Activated naive CD8-positive, alpha-beta T cell treated with anti-CD3 and anti-CD28 coated beads, Interleukin-2, amount 10 ng/mL, durations not matched to agents 7 days and 5 days (primary cell): ENCODE results near the gene POLR1A. TPM values are rescaled to one million over a fixed set of nuclear protein-coding genes. Genes with fewer than 3 reads are reported as not detected.

ENCODE experiments used
- ATAC-seq: fragments of 150-1000 bp; cut with Tn5 transposase; one replicate; pipeline ENCODE4 v1.10.0; 2021; ENCODE audit warnings: low read depth, moderate library complexity
- POLR2A ChIA-PET: fragments of 350-600 bp; sonication (Branson Sonifier 250); formaldehyde crosslinking; loops from one replicate; lab custom pipeline; 2021; ENCODE audit warnings: antibody characterized with exemption; lab: Charles Lee
- DNase-seq: peaks from one replicate; pipeline ENCODE4 v3.0.0; 2021
- H3K27ac Mint-ChIP-seq: one replicate; pipeline ENCODE4 v1.8.0; 2022; ENCODE audit warnings: mild to moderate bottlenecking, mixed read lengths
- H3K27me3 Mint-ChIP-seq: one replicate; pipeline ENCODE4 v1.8.0; 2022; ENCODE audit warnings: mild to moderate bottlenecking, moderate library complexity, mixed read lengths
- H3K36me3 Mint-ChIP-seq: one replicate; pipeline ENCODE4 v1.8.0; 2021; ENCODE audit warnings: mild to moderate bottlenecking, mixed read lengths
- H3K4me1 Mint-ChIP-seq: one replicate; pipeline ENCODE4 v1.8.0; 2021; ENCODE audit warnings: mixed read lengths
- H3K4me3 Mint-ChIP-seq: one replicate; pipeline ENCODE4 v1.8.0; 2022; ENCODE audit warnings: mild to moderate bottlenecking, moderate library complexity, mixed read lengths
- H3K9me3 Mint-ChIP-seq: one replicate; pipeline ENCODE4 v1.8.0; 2021; ENCODE audit warnings: mixed read lengths
- total RNA-seq, 2 experiments: library from RNA; stranded (reverse); gene quantifications; one replicate each; pipeline ENCODE4 v1.2.3, GENCODE V29; 2021

Gene POLR1A
- total RNA-seq, 2 experiments from 2014 or later: 27.3 to 29.5 TPM

DNA sequence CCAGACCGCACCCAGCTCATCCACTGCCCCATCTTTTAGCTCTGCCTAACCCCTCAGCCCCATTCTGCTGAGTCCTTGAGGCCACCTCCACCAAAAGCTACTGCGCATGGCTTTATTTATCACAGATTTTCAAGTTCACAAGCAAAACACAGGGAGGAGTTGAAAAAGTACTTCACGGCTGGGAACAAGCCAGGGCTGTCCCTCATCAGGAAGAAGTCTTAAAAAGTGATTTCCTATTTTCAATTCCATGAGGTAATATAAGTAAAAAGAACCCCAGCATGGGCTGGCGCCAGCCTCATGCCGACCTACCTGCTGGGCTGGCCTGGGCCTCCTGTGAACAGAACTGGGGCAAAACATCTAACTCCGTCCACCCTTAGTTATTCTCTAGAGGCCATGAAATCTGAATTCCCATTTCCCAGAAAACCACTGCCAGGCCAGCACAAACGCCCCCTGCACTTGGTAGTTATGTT is 69.0 kb downstream of the POLR1A start:
- POLR2A ChIA-PET: interaction anchor here (0.9 to 5.1 kb wide), 19 partner anchors 10 to 209 kb away, joined by 3 to 74 read pairs (median 5); partner anchors contain the start of gene ST3GAL5
- Mint-ChIP-seq H3K4me3 (peak overlapping the region; percentile 79), H3K27ac (peak overlapping the region; percentile 99), H3K36me3 (peaks cover 35% of the 10 kb centered on the region), H3K9me3 (no peaks in the 10 kb centered on the region), H3K4me1 (peaks cover 71% of the 10 kb centered on the region), H3K27me3 (no peaks in the 10 kb centered on the region)
- ATAC-seq: no peak
- no peak for DNase-seq

DNA sequence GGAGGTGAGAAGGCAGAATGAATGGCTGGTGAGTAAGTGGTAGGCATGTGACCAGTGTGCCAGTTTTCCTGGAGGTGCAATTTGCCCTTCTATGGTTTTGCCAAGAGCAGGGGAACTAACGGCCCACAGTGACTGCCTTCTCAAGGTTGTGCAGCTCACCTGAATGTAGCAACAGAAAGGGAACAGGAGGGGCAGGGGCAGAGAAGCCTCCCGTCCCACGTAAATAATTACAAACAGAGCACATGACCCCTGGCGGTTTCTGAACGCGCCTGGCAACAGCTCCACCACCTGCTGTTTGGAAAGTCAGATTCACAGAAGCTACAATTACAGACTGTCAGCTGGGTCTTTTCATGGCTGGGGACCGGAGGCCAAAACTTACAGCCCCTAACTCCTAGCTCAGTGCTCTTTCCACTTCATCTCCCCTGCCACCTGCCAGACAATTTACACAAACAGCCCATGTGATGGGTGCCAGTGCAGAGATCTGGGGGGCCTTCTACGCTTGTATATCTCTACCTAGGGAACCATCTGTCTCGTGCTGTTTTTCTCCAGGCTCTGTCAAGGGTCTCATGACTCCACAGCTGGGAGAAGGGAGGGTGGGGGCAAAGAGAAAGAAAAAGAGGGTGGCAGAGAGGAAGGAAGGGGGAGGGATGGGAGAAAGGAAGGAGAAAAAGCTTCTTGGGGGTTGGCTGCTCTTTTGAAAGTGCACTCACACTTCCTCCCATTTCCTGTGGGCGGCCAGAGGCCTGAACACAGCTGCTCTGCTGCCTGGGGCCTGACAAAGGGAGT is 69.6 kb downstream of the POLR1A start:
- Mint-ChIP-seq H3K4me1 (peaks cover 67% of the 10 kb centered on the region), H3K36me3 (peaks cover 34% of the 10 kb centered on the region), H3K4me3 (peak overlapping the region; percentile 79), H3K9me3 (no peaks in the 10 kb centered on the region), H3K27me3 (no peaks in the 10 kb centered on the region), H3K27ac (peak overlapping the region; percentile 99)
- DNase-seq: peak; percentile 66
- ATAC-seq: peak; percentile 40
- POLR2A ChIA-PET: interaction anchor here (0.9 to 5.1 kb wide), 21 partner anchors 9 to 389 kb away, joined by 3 to 74 read pairs (median 5); partner anchors contain the start of gene ST3GAL5

GRCh38 chr2:86035376-86035882 is 70.3 kb downstream of the POLR1A start:
- DNase-seq (peak; percentile 38), ATAC-seq (no peak)
- peak overlapping the region; percentile 99 for H3K27ac Mint-ChIP-seq
- POLR2A ChIA-PET: interaction anchor here (1.0 to 5.1 kb wide), 17 partner anchors 12 to 388 kb away, joined by 3 to 74 read pairs (median 5); partner anchors contain the start of gene ST3GAL5
- peaks cover 60% of the 10 kb centered on the region for H3K4me1 Mint-ChIP-seq
- H3K36me3 Mint-ChIP-seq: peaks cover 30% of the 10 kb centered on the region
- H3K4me3 Mint-ChIP-seq: peak overlapping the region; percentile 79
- no peaks in the 10 kb centered on the region for H3K9me3 Mint-ChIP-seq
- H3K27me3 Mint-ChIP-seq: no peaks in the 10 kb centered on the region

DNA sequence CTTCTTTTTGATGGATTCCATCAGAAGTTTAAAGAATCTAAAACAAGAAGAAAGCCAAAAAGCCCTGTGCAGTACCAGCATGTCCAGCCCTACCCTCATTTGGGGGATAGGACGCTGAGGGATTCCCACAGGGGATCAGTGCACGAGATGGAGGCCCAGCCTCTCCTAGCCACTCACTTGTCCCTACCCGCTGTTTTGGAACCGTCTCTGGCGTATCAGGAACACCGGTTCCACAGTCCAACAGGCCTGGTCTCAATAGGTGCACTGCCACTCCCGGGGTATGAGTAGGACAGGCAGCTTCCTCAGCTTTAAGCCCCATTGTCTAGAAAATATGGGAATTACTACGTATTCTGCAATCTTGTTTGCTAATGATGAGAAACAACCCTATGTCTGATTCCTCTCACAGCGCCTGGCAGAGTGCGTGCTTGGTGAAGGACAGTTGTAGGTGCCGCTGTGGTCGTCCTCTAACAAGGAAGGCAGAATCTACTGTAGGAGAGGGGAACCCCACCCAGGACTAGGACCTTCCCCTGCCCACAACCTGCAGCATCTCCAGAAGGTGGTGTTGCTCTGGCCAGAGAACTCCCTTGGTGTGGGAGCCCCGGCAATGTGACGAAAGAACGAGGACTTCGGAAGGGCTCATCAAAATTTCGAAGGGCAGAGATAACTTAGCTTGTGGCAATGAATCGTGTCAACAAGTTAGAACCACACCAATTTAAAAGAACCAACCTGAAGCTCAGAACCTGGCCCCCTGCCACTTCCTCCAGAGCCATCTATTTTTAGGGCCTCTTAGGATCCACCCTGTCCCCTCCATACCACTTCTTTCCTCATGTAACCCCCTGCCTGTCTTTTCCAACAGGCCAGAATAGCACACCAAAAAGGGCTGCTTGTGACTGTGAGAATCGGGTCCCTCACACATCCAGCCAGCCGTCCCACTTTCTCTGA is 71.7 kb downstream of the POLR1A start:
- H3K36me3 Mint-ChIP-seq: peaks cover 33% of the 10 kb centered on the region
- no peak overlapping the region for H3K4me3 Mint-ChIP-seq
- no peaks in the 10 kb centered on the region for H3K9me3 Mint-ChIP-seq
- POLR2A ChIA-PET: interaction anchor here (0.7 to 5.1 kb wide), 3 partner anchors 35 to 145 kb away, joined by 4 to 74 read pairs (median 70); partner anchors contain the start of gene ST3GAL5
- ATAC-seq: no peak
- no peak for DNase-seq
- peaks cover 54% of the 10 kb centered on the region for H3K4me1 Mint-ChIP-seq
- no peaks in the 10 kb centered on the region for H3K27me3 Mint-ChIP-seq
- peak overlapping the region; percentile 99 for H3K27ac Mint-ChIP-seq

DNA sequence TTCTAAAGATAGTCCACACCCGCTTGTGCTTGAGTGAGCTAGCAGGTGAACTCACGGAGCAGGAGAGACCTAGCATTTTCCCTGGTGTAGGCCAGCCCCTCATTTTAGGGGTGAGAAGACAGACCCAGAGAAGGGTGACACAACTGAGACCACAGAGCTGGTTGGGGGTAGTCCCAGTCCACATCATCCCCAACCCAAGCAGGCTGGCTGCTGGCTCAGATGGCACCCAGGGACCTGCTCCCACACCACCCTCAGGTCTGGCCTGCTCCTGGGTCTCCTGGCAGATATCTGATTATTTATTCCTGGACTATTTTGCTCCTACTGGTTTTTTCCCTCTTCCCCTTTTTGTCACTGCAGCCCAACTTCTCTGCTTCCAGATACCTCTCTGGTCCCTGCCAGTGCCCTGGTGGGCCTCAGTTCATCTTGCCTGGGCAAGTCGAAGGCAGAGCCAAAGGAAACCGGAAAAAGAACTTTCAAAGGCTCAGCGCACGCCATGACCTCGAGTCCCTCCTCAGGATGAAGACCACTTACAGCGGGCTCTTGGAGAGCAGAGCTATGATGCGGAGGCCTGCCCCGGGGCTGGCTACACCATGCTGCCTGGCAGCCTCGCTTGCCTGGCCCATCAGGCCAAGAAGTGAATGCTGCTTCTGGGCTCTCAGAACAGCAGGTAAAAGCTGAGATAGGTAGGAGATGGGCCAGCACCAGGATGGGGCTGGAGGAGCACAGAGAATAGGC is 72.7 kb downstream of the POLR1A start:
- Mint-ChIP-seq H3K4me1 (peaks cover 44% of the 10 kb centered on the region), H3K27me3 (no peaks in the 10 kb centered on the region), H3K9me3 (no peaks in the 10 kb centered on the region), H3K4me3 (no peak overlapping the region), H3K27ac (peak overlapping the region; percentile 65), H3K36me3 (peaks cover 31% of the 10 kb centered on the region)
- DNase-seq (no peak), ATAC-seq (no peak)
- POLR2A ChIA-PET: interaction anchor here (0.7 to 5.1 kb wide), 3 partner anchors 34 to 144 kb away, joined by 3 to 70 read pairs (median 4); partner anchors contain the start of gene ST3GAL5

- POLR2A ChIA-PET: no interaction called here
- Mint-ChIP-seq H3K27ac (peak overlapping the region; percentile 18), H3K9me3 (no peaks in the 10 kb centered on the region), H3K4me3 (no peak overlapping the region), H3K36me3 (peaks cover 34% of the 10 kb centered on the region), H3K27me3 (no peaks in the 10 kb centered on the region), H3K4me1 (peaks cover 29% of the 10 kb centered on the region)
- DNase-seq (no peak), ATAC-seq (no peak)
Observed at GRCh38 chr2:86031606-86032005, 74.1 kb downstream of the POLR1A start.

DNA sequence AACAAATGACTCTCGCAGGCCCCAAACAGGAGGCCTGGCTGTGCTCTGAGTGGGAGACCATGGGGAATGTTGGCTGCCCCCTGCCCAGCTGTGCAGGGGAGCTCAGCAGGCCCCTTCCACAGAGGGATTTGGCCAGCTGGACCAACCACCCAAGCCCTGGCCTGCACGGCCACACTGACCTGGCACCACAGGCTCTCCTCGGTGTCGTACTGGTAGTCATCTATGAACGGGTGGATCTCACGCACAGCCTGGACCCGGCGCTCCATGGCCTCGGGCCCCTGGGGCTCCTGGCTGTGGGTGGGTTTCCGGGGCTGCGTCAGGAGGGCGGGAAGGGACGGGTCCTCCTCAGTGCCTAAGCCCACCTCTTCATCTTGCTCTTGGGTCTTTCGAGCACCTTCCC is 74.5 kb downstream of the POLR1A start:
- POLR2A ChIA-PET: no interaction called here
- H3K36me3 Mint-ChIP-seq: peaks cover 36% of the 10 kb centered on the region
- H3K4me1 Mint-ChIP-seq: peaks cover 25% of the 10 kb centered on the region
- no peaks in the 10 kb centered on the region for H3K9me3 Mint-ChIP-seq
- DNase-seq (no peak), ATAC-seq (no peak)
- no peak overlapping the region for H3K27ac Mint-ChIP-seq
- no peaks in the 10 kb centered on the region for H3K27me3 Mint-ChIP-seq
- H3K4me3 Mint-ChIP-seq: no peak overlapping the region

DNA sequence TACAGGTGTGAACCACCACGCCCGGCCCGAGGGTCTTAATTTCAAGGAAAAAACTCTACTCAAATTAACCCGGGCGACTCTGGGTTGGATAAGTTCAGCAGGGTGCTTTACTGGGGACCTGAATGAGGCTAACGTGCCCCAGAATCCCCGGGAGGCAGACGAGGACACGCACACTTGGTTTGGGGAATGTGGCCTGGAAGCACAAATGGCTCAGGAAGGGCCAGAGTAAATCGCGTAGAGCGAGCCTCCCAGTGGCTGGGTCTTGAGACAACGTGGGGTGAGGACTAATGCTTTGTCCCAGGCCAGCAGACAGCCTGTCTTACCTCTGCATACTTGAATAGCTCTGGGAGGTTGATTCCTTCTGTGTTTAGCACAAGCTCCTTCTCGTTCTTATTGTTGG is 75.8 kb downstream of the POLR1A start:
- Mint-ChIP-seq H3K27ac (no peak overlapping the region), H3K36me3 (peaks cover 38% of the 10 kb centered on the region), H3K4me1 (peaks cover 17% of the 10 kb centered on the region), H3K9me3 (no peaks in the 10 kb centered on the region), H3K4me3 (no peak overlapping the region), H3K27me3 (no peaks in the 10 kb centered on the region)
- POLR2A ChIA-PET: no interaction called here
- no peak for DNase-seq
- no peak for ATAC-seq

- ATAC-seq (no peak), DNase-seq (no peak)
- H3K27ac Mint-ChIP-seq: peak overlapping the region; percentile 64
- no peaks in the 10 kb centered on the region for H3K9me3 Mint-ChIP-seq
- H3K27me3 Mint-ChIP-seq: no peaks in the 10 kb centered on the region
- H3K36me3 Mint-ChIP-seq: peaks cover 36% of the 10 kb centered on the region
- peaks cover 9% of the 10 kb centered on the region for H3K4me1 Mint-ChIP-seq
- POLR2A ChIA-PET: no interaction called here
- H3K4me3 Mint-ChIP-seq: no peak overlapping the region
Observed at GRCh38 chr2:86028766-86029381, 76.8 kb downstream of the POLR1A start.

DNA sequence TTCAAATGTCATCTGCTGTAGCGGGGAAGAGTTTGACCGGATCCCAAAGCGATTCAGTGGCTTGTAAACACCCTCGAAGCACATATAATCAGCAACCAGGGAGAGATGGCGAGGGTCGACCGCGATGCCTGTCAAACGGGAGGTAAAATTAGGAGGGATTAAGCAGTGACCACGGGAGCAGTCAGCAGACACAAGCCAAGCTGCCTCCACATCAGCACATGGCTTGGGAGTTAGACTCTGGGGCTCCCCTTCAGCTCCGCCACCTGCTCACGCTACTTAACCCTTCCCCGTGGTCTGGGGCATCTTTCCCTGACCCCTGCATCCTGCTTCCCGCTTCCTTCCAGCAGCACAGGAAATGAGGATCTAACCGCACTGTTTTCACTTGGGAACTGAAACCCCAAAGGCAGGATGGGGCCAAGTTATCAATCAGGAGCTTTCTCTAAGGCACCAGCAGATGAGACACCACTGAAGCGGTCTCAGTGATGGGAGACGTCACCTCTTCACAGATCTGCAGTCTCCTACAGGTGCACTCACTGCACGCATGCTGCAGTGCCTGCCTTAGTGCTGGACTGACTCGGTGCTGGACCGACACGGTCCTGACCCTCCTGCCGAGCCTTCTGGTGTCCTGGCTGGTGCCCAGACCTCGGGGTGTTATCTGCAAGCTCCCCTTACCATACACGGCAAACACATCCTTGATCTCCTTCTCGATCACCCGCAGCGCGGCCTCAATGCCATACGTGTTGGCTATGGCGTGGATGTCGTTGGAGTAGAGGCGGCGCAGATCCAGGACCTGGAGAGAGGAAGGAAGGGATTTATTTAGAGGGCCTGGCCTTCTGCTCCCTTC is 77.5 kb downstream of the POLR1A start:
- Mint-ChIP-seq H3K4me3 (no peak overlapping the region), H3K4me1 (peaks cover 8% of the 10 kb centered on the region), H3K9me3 (no peaks in the 10 kb centered on the region), H3K27me3 (no peaks in the 10 kb centered on the region), H3K36me3 (peaks cover 35% of the 10 kb centered on the region), H3K27ac (peak overlapping the region; percentile 64)
- POLR2A ChIA-PET: no interaction called here
- no peak for DNase-seq
- no peak for ATAC-seq

DNA sequence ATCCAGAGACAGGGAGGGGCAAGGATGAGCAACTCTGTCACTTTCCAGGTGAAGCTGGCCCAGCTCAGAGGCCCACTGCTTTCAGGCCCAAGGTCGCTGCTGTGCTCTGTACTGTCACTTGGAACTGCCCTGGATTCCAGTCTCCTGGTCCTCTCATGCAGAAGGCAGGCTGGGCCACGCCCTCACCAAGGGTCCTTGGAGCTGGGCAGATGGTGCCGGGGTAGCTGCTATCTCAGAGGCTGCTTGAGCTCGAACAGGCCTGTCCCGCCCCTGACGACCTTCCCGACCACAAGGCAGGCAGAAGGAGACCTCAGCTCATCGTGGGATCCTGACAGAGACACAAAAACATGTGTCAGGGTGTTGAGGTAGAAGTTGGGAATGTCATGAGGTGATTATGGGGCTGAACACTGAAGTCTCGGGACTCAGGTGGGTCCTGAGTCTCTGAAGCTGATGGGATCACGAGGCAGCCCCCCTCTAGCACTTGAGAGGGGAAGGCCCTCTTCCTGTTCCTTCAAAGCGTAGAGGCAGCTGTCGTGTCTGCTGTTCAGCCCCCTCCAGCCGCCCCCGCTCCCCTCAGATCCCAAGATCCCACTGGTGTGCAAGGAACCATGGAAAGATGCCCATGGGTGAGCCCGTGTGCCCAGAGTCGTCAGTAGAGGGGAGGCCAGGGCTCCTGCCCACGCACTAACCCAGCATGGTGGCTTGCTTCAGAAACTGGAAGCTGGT is 78.3 kb downstream of the POLR1A start:
- H3K36me3 Mint-ChIP-seq: peaks cover 28% of the 10 kb centered on the region
- no peak for ATAC-seq
- H3K9me3 Mint-ChIP-seq: no peaks in the 10 kb centered on the region
- peaks cover 6% of the 10 kb centered on the region for H3K4me1 Mint-ChIP-seq
- DNase-seq: no peak
- H3K27ac Mint-ChIP-seq: peak overlapping the region; percentile 16
- H3K27me3 Mint-ChIP-seq: no peaks in the 10 kb centered on the region
- POLR2A ChIA-PET: interaction anchor here (0.6 to 0.8 kb wide), 2 partner anchors 9 to 125 kb away, joined by 3 to 4 read pairs; no protein-coding TSS in a partner anchor
- H3K4me3 Mint-ChIP-seq: no peak overlapping the region
